CD4-positive, alpha-beta T cell (primary cell): ENCODE results near the gene CABLES2. TPM values are rescaled to one million over a fixed set of nuclear protein-coding genes. Genes with fewer than 3 reads are reported as not detected.

ENCODE experiments used
- ATAC-seq: fragments of 200-7000 bp; cut with Tn5 transposase; one replicate; pipeline ENCODE4 v1.10.0; 2022; ENCODE audit warnings: mild to moderate bottlenecking; ENCODE audit not compliant: poor library complexity
- CTCF ChIA-PET: fragments of 350-600 bp; sonication (Branson Sonifier 250); formaldehyde crosslinking; loops from one replicate; lab custom pipeline; 2021; ENCODE audit warnings: antibody characterized with exemption, inconsistent platforms; lab: Charles Lee
- POLR2A ChIA-PET: fragments of 350-600 bp; sonication (Branson Sonifier 250); formaldehyde crosslinking; loops from one replicate; lab custom pipeline; 2021; ENCODE audit warnings: antibody characterized with exemption, inconsistent platforms; lab: Charles Lee
- DNase-seq, 14 experiments: peaks; one replicate each; pipeline ENCODE4 v3.0.0-alpha.2; 2013 to 2020; ENCODE audit warnings: mixed read lengths in 2 of 14
- H3K27ac ChIP-seq, 2 donors: one replicate each; pipeline versions ENCODE4 v1.5.1 to v1.7.0; 2013; ENCODE audit warnings: low read length in 2 of 2, low read depth in 1 of 2, mild to moderate bottlenecking in 1 of 2
- H3K27me3 ChIP-seq, 2 experiments: 1 replicate in 1 of 2; 2 replicates in 1 of 2; pipeline versions ENCODE4 v1.6.1 to v1.7.0; 2013; ENCODE audit warnings: low read length in 2 of 2, control low read depth in 1 of 2, mild to moderate bottlenecking in 1 of 2, moderate library complexity in 1 of 2; ENCODE audit not compliant: insufficient read depth in 2 of 2, control insufficient read depth in 1 of 2
- H3K36me3 ChIP-seq: one replicate; pipeline ENCODE4 v1.6.1; 2013; ENCODE audit warnings: low read length, control low read depth; ENCODE audit not compliant: insufficient read depth
- H3K4me1 ChIP-seq: one replicate; pipeline ENCODE4 v1.6.1; 2013; ENCODE audit warnings: low read length, control low read depth; ENCODE audit not compliant: insufficient read depth
- H3K4me3 ChIP-seq: one replicate; pipeline ENCODE4 v1.5.1; 2013; ENCODE audit warnings: mild to moderate bottlenecking, low read length, moderate library complexity
- H3K9me3 ChIP-seq, 2 experiments: 1 replicate in 1 of 2; 2 replicates in 1 of 2; pipeline versions ENCODE4 v1.6.1 to v1.7.0; 2013; ENCODE audit warnings: low read length in 2 of 2, mild to moderate bottlenecking in 2 of 2, control low read depth in 1 of 2, moderate library complexity in 1 of 2; ENCODE audit not compliant: control insufficient read depth in 1 of 2, insufficient read depth in 1 of 2
- H3K27ac Mint-ChIP-seq: one replicate; pipeline ENCODE4 v1.8.0; 2020; ENCODE audit warnings: mixed read lengths
- H3K27me3 Mint-ChIP-seq: one replicate; pipeline ENCODE4 v1.8.0; 2021; ENCODE audit warnings: mixed read lengths
- H3K36me3 Mint-ChIP-seq: one replicate; pipeline ENCODE4 v1.8.0; 2021; ENCODE audit warnings: low read depth, mixed read lengths
- H3K4me1 Mint-ChIP-seq: one replicate; pipeline ENCODE4 v1.8.0; 2021; ENCODE audit warnings: low read depth, mixed read lengths
- H3K4me3 Mint-ChIP-seq: one replicate; pipeline ENCODE4 v1.8.0; 2020; ENCODE audit warnings: mild to moderate bottlenecking, mixed read lengths
- H3K9me3 Mint-ChIP-seq: one replicate; pipeline ENCODE4 v1.8.0; 2020; ENCODE audit warnings: mixed read lengths
- intact Hi-C, 2 experiments: fragments of 100-400 bp; cut with DNase I in 1 of 2; cut with micrococcal nuclease in 1 of 2; formaldehyde crosslinking; loops; one replicate each; pipeline versions ENCODE4 v1.15.1 to v1.9.0; 2023 to 2025; cut with DNase I, micrococcal nuclease
- total RNA-seq, 174 experiments: library from RNA in 2 of 174; stranded (reverse) in 2 of 174; gene quantifications; one replicate each; pipeline ENCODE4 v1.2.3 and lab custom pipeline; 2021 to 2026
- TF ChIP-seq, protein P1 (sequence below): fragments of 200-600 bp; IDR thresholded peaks from one replicate; pipeline ENCODE4 v1.8.0; 2022; ENCODE audit warnings: antibody characterized with exemption, mild to moderate bottlenecking

CABLES2 gene
- total RNA-seq, 2 experiments from 2014 or later, result 4.4 TPM

GRCh38 chr20:62408640-62409039, 1.6 kb upstream of the CABLES2 start:
- Mint-ChIP-seq H3K4me3 (peak overlapping the region; percentile 45), H3K9me3 (no peaks in the 10 kb centered on the region), H3K27me3 (no peaks in the 10 kb centered on the region), H3K36me3 (no peaks in the 10 kb centered on the region), H3K27ac (no peak overlapping the region), H3K4me1 (peaks cover 18% of the 10 kb centered on the region)
- Histone ChIP-seq H3K27me3 (no peaks in the 10 kb centered on the region), H3K27ac (no peak overlapping the region), H3K36me3 (no peaks in the 10 kb centered on the region), H3K4me1 (peaks cover 46% of the 10 kb centered on the region), H3K4me3 (no peak overlapping the region), H3K9me3 (peaks cover 0 to 9% of the 10 kb centered on the region in 2 experiments)
- DNase-seq (no peak), ATAC-seq (no peak)
- ChIA-PET POLR2A (no interaction called here), CTCF (no interaction called here)
- TF ChIP-seq, protein P1, sequence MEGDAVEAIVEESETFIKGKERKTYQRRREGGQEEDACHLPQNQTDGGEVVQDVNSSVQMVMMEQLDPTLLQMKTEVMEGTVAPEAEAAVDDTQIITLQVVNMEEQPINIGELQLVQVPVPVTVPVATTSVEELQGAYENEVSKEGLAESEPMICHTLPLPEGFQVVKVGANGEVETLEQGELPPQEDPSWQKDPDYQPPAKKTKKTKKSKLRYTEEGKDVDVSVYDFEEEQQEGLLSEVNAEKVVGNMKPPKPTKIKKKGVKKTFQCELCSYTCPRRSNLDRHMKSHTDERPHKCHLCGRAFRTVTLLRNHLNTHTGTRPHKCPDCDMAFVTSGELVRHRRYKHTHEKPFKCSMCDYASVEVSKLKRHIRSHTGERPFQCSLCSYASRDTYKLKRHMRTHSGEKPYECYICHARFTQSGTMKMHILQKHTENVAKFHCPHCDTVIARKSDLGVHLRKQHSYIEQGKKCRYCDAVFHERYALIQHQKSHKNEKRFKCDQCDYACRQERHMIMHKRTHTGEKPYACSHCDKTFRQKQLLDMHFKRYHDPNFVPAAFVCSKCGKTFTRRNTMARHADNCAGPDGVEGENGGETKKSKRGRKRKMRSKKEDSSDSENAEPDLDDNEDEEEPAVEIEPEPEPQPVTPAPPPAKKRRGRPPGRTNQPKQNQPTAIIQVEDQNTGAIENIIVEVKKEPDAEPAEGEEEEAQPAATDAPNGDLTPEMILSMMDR, result no peak
- intact Hi-C loops, result loop anchor here in 1 of 2 experiments (5.0 kb wide), 4 partner anchors 171 to 864 kb away; partner anchors contain the start of genes ARFGAP1, GID8, OSBPL2 and YTHDF1

- ATAC-seq, result no peak
- Histone ChIP-seq H3K27ac (no peak overlapping the region), H3K4me1 (peaks cover 46% of the 10 kb centered on the region), H3K36me3 (no peaks in the 10 kb centered on the region), H3K4me3 (no peak overlapping the region), H3K9me3 (peaks cover 0 to 9% of the 10 kb centered on the region in 2 experiments), H3K27me3 (no peaks in the 10 kb centered on the region)
- DNase-seq, result peak in 1 of 14 experiments; percentile 44
- no peaks in the 10 kb centered on the region for H3K9me3 Mint-ChIP-seq
- TF ChIP-seq, protein P1, result no peak
- ChIA-PET CTCF (no interaction called here), POLR2A (interaction anchor here (0.5 kb wide), 1 partner anchor 865 kb away, joined by 3 read pairs; no protein-coding TSS in a partner anchor)
- no peaks in the 10 kb centered on the region for H3K27me3 Mint-ChIP-seq
- intact Hi-C loops, result loop anchor here in 1 of 2 experiments (5.0 kb wide), 4 partner anchors 171 to 864 kb away; partner anchors contain the start of genes ARFGAP1, GID8, OSBPL2 and YTHDF1
- peaks cover 18% of the 10 kb centered on the region for H3K4me1 Mint-ChIP-seq
- H3K36me3 Mint-ChIP-seq, result no peaks in the 10 kb centered on the region
- no peak overlapping the region for H3K27ac Mint-ChIP-seq
- H3K4me3 Mint-ChIP-seq, result no peak overlapping the region
Observed at GRCh38 chr20:62408055-62408454, 970 bp upstream of the CABLES2 start.

GRCh38 chr20:62406635-62407176, 379 bp downstream of the CABLES2 start:
- POLR2A ChIA-PET, result interaction anchor here (1.0 kb wide), 3 partner anchors 20 to 104 kb away, joined by 3 to 5 read pairs (median 3); partner anchors contain the start of genes ADRM1 and RPS21
- Histone ChIP-seq H3K4me3 (peak overlapping the region; percentile 65), H3K9me3 (peaks cover 0 to 9% of the 10 kb centered on the region in 2 experiments), H3K4me1 (peaks cover 46% of the 10 kb centered on the region), H3K36me3 (no peaks in the 10 kb centered on the region), H3K27ac (no peak overlapping the region), H3K27me3 (no peaks in the 10 kb centered on the region)
- CTCF ChIA-PET, result interaction anchor here (1.0 kb wide), 1 partner anchor 24 kb away, joined by 3 read pairs; no protein-coding TSS in a partner anchor
- H3K27me3 Mint-ChIP-seq, result no peaks in the 10 kb centered on the region
- H3K27ac Mint-ChIP-seq, result no peak overlapping the region
- no peaks in the 10 kb centered on the region for H3K36me3 Mint-ChIP-seq
- no peaks in the 10 kb centered on the region for H3K9me3 Mint-ChIP-seq
- ATAC-seq (no peak), DNase-seq (peak in 2 of 14 experiments; percentile 17 to 47)
- peaks cover 18% of the 10 kb centered on the region for H3K4me1 Mint-ChIP-seq
- TF ChIP-seq, protein P1, result no peak
- H3K4me3 Mint-ChIP-seq, result peak overlapping the region; percentile 84
- intact Hi-C loops, result loop anchor here (1.0 to 5.0 kb wide), 5 partner anchors 104 to 866 kb away; partner anchors contain the start of genes ADRM1 (in 1 of the 2), ARFGAP1 (in 1 of the 2), GID8 (in 1 of the 2) and OSBPL2 (in 1 of the 2)
